LNCAP (cell line): Measurements from ENCODE around the gene FGF14.

Experiments used
- TF ChIP-seq, protein P1 (sequence below): fragments of 450-650 bp; IDR thresholded peaks from 2 replicates; pipeline ENCODE4 v1.5.1; 2017; ENCODE audit warnings: mild to moderate bottlenecking

The FGF14 gene

DNA sequence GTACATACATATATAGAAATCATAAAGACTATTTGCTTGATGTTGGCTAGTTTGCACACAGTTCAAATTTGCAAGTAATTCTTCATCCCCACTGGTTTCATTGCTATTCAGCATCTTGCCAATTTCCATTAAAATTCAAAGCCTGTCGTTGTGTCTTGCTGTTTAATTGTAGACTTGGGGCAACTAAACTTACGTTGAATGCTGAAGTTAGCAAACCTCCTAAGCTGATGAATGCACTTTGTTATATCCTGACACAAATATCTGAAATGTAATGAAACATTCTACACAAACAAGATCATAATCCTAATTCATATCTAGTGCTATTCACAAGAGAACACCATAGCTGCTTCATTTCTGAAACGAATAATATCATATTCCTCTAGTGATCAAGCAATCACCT is 568.2 kb downstream of the FGF14 start:
- TF ChIP-seq, protein P1, sequence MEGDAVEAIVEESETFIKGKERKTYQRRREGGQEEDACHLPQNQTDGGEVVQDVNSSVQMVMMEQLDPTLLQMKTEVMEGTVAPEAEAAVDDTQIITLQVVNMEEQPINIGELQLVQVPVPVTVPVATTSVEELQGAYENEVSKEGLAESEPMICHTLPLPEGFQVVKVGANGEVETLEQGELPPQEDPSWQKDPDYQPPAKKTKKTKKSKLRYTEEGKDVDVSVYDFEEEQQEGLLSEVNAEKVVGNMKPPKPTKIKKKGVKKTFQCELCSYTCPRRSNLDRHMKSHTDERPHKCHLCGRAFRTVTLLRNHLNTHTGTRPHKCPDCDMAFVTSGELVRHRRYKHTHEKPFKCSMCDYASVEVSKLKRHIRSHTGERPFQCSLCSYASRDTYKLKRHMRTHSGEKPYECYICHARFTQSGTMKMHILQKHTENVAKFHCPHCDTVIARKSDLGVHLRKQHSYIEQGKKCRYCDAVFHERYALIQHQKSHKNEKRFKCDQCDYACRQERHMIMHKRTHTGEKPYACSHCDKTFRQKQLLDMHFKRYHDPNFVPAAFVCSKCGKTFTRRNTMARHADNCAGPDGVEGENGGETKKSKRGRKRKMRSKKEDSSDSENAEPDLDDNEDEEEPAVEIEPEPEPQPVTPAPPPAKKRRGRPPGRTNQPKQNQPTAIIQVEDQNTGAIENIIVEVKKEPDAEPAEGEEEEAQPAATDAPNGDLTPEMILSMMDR = no peak

DNA sequence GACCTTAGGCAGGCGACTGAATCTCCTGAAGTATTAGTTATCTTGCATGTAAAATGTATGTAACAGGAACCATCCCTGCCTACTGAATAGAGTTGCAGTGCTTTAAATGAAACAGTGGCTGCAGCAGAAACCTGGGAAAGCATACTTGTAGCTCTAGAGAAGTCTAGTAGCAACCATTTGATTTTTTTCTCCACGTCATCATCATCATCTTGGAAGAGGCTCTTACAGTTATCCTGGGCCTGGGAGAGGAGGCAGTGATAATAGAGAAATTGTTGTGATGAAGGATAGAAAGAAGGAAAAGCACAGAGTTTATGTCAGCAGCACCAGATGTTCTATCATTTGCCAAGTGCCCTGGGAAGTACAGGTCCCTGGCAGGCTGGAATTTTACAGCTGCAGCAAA is 571.8 kb downstream of the FGF14 start:
- TF ChIP-seq, protein P1 = no peak

- TF ChIP-seq, protein P1 = no peak
Observed at GRCh38 chr13:101829484-101829883, 572.4 kb downstream of the FGF14 start.

DNA sequence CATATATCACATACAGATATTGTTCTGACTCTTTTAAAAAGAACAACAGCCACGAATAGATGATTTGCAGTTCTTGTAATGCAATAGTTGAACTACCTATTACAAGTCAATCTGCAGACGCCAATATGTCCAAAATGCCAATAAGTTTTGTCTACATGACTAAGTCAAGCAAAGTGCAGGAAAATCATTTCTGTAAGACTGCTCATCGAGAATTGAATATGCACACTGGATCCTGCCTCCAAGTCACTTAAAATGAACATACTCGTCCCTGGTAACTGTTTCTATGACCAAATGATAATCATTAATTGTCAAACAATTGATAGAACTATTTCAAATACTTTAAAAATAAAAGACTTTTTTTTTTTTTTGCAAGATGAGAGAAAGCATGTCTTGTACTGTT is 573.7 kb downstream of the FGF14 start:
- TF ChIP-seq, protein P1 = no peak

- TF ChIP-seq, protein P1 = no peak
Observed at GRCh38 chr13:101817898-101818297, 584.0 kb downstream of the FGF14 start.

DNA sequence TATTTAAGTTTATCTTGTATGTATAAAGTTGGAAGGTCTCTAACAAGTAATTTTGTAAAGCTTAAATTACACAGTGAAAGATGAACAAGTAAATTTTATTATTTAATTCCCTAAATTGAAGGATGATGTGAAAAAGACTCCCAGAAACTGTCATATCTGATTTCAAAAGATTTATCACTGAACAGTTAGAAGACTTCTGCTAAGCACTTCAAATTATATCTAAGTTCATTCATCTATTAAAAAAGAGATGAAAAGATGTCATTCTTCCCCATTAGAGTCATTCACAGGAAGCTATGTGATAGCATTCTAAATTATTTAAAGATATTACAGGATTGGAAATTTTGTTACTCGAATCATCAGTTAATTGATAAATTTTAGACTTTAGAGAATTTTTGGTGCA is 590.0 kb downstream of the FGF14 start:
- TF ChIP-seq, protein P1 = no peak

DNA sequence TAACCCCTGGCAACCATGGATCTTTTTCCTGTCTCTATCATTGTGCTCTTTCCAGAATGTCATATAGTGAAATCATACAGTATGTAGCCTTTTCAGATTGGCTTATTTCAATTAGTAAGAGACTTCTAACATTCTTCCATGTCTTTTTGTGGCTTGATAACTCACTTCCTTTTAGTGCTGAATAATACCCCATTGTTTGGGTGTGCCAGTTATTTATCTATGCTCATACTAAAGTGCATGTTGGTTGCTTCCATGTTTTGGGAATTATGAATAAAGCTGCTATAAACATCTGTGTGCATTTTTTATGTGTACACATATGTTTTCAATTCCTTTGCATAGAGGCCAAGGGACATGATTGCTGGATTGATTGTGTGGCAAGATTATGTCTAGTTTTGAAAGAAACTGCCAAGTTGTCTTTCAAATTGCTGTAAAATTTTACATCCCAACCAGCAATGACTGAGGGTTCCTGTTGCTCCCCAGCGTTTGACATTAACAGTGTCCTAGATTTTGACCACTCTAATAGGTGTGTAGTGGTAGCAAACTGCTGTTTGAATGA is 590.5 kb downstream of the FGF14 start:
- TF ChIP-seq, protein P1 = no peak

- TF ChIP-seq, protein P1 = no peak
Observed at GRCh38 chr13:101799196-101799595, 602.7 kb downstream of the FGF14 start.
